ENCODE measurements around the gene TMPRSS3.

The TMPRSS3 gene

DNA sequence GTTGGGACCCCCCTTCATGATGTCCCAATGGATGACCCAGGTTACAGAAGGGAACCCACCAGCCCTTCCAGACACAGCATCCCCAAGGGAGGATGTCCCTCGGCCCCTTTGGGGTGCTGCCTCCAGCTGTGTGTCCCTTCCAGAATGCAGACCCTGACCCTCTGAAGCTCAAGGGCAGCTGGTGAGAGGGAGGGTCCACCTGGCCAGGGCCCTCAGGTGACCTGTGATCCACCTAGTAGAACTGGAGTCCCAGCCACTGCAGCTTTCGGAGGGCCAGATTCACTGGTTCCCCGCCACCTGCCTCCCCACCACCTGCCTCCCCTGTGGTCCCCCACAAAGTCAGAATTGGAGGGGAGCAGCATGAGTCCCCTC lies 19.9 kb downstream of the TMPRSS3 start:
- Histone ChIP-seq H3K36me3 (ENCODE audit: control insufficient read depth in 1 of 2, insufficient read depth in 2 of 2, low read length in 2 of 2) (no peaks in the 10 kb centered on the region), H3K27me3 (ENCODE audit: low read depth, low read length) (no peaks in the 10 kb centered on the region), H3K4me3 (ENCODE audit: low read depth in 1 of 2, low read length in 2 of 2) (no peak overlapping the region), H3K27ac (ENCODE audit: low read length) (no peak overlapping the region), H3K9me3 (ENCODE audit: control insufficient read depth in 1 of 2, low read length in 2 of 2) (no peaks in the 10 kb centered on the region), H3K4me1 (ENCODE audit: control insufficient read depth in 1 of 2, insufficient read depth in 2 of 2, low read length in 2 of 2) (no peaks in the 10 kb centered on the region)

DNA sequence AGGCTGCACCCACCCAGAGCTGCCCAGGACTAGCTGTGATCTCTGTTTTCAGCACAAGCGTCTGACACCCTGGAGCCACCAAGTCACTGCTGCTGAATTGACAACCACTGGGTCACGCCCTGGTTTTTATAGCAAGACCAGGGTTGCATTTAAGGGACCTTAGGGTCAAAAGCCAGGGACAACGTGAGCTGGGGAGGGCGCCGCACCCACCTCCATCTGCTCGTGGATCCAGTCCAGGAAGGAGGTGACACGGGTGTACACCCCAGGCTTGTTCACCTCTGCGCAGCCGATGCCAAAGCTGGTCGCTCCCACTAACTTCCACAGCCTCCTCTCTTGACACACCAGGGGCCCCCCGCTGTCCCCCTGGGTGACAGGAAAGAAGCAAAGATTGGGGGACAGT lies 20.3 kb downstream of the TMPRSS3 start:
- H3K4me3 ChIP-seq (ENCODE audit: low read depth in 1 of 2, low read length in 2 of 2), result no peak overlapping the region
- H3K9me3 ChIP-seq (ENCODE audit: control insufficient read depth in 1 of 2, low read length in 2 of 2), result no peaks in the 10 kb centered on the region
- no peaks in the 10 kb centered on the region for H3K27me3 ChIP-seq (ENCODE audit: low read depth, low read length)
- no peaks in the 10 kb centered on the region for H3K4me1 ChIP-seq (ENCODE audit: control insufficient read depth in 1 of 2, insufficient read depth in 2 of 2, low read length in 2 of 2)
- H3K27ac ChIP-seq (ENCODE audit: low read length), result no peak overlapping the region
- H3K36me3 ChIP-seq (ENCODE audit: control insufficient read depth in 1 of 2, insufficient read depth in 2 of 2, low read length in 2 of 2), result no peaks in the 10 kb centered on the region

DNA sequence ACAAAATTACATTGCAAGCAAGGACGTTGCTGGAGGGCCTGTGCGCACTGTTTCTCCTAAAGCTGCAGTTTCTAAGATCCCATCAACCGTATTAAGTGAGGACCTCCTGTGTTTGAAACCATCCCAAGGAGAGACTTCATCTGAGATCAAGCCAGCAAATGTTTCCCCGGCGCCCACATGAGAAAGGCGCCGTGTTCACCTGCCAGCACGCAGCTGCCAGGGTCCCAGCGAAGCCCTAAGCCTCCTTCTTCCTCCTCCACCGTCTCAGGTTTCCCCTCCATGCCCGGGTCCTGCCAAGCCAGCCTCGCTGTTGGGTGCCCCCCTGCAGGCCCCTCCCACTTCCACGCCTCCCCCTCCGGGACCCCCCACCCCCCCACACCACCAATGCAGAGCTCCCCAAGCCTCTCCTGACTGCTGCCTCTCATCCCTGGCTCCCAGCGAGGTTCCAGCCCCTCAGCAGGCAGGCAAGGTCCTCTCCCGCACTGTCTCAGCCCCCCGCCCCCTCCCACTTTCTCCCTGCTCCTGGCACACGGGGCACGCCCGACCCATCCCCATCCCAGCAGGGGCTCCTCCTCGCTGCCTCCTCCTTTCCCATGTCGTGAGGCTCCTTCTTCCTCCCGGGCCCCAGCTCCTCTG lies 20.9 kb downstream of the TMPRSS3 start:
- no peak overlapping the region for H3K27ac ChIP-seq (ENCODE audit: low read length)
- no peaks in the 10 kb centered on the region for H3K27me3 ChIP-seq (ENCODE audit: low read depth, low read length)
- H3K4me1 ChIP-seq (ENCODE audit: control insufficient read depth in 1 of 2, insufficient read depth in 2 of 2, low read length in 2 of 2), result no peaks in the 10 kb centered on the region
- H3K4me3 ChIP-seq (ENCODE audit: low read depth in 1 of 2, low read length in 2 of 2), result no peak overlapping the region
- no peaks in the 10 kb centered on the region for H3K9me3 ChIP-seq (ENCODE audit: control insufficient read depth in 1 of 2, low read length in 2 of 2)
- H3K36me3 ChIP-seq (ENCODE audit: control insufficient read depth in 1 of 2, insufficient read depth in 2 of 2, low read length in 2 of 2), result no peaks in the 10 kb centered on the region

DNA sequence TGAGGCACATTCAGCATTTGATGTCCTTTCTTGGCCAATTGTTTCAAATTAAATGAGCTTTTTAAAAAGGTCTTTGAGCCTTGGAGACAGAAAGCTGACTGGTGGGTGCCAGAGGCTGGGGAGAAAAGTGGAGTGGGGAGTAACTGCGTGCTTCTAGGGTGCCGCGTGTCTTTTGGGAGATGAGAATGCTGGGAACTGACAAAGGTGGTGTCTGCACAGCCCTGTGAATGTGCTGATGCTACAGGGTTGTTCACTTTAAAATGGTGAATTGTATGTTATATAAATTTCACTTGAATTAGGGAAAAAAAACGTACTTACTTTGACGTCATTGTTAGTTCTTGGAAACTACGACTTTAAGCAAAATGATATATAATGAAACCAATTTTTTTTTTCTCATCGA lies 21.4 kb downstream of the TMPRSS3 start:
- no peaks in the 10 kb centered on the region for H3K4me1 ChIP-seq (ENCODE audit: control insufficient read depth in 1 of 2, insufficient read depth in 2 of 2, low read length in 2 of 2)
- H3K36me3 ChIP-seq (ENCODE audit: control insufficient read depth in 1 of 2, insufficient read depth in 2 of 2, low read length in 2 of 2), result no peaks in the 10 kb centered on the region
- no peak overlapping the region for H3K4me3 ChIP-seq (ENCODE audit: low read depth in 1 of 2, low read length in 2 of 2)
- H3K27me3 ChIP-seq (ENCODE audit: low read depth, low read length), result no peaks in the 10 kb centered on the region
- H3K27ac ChIP-seq (ENCODE audit: low read length), result no peak overlapping the region
- H3K9me3 ChIP-seq (ENCODE audit: control insufficient read depth in 1 of 2, low read length in 2 of 2), result no peaks in the 10 kb centered on the region

DNA sequence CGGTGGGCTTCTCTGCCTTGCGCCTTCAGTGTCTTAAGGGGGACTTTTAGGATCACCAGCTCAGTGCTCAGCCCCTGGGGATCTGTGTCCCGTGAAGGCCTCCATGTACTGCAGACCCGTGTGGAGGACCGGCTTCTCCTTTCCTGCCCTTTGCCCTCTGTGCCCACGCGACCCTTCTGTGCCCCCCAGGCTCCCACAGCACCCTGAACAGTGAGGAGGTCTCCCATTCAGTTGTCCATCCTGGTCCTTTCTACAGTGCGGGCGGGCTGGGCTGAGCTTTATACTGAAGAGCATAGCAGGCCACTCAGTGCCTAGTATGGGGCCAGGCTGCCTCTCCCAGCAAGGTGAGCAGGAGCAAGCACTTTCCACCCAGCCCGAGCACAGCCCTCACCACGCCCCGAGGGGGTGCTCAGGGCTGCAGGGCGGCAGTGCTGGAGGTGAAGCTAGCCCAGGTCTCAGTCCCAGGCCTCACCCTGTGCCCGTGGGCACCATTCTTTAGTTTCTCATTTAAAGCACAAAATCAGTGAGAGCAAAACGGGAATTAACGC lies 21.9 kb downstream of the TMPRSS3 start:
- Histone ChIP-seq H3K27ac (ENCODE audit: low read length) (no peak overlapping the region), H3K4me3 (ENCODE audit: low read depth in 1 of 2, low read length in 2 of 2) (no peak overlapping the region), H3K27me3 (ENCODE audit: low read depth, low read length) (no peaks in the 10 kb centered on the region), H3K36me3 (ENCODE audit: control insufficient read depth in 1 of 2, insufficient read depth in 2 of 2, low read length in 2 of 2) (no peaks in the 10 kb centered on the region), H3K9me3 (ENCODE audit: control insufficient read depth in 1 of 2, low read length in 2 of 2) (no peaks in the 10 kb centered on the region), H3K4me1 (ENCODE audit: control insufficient read depth in 1 of 2, insufficient read depth in 2 of 2, low read length in 2 of 2) (no peaks in the 10 kb centered on the region)

DNA sequence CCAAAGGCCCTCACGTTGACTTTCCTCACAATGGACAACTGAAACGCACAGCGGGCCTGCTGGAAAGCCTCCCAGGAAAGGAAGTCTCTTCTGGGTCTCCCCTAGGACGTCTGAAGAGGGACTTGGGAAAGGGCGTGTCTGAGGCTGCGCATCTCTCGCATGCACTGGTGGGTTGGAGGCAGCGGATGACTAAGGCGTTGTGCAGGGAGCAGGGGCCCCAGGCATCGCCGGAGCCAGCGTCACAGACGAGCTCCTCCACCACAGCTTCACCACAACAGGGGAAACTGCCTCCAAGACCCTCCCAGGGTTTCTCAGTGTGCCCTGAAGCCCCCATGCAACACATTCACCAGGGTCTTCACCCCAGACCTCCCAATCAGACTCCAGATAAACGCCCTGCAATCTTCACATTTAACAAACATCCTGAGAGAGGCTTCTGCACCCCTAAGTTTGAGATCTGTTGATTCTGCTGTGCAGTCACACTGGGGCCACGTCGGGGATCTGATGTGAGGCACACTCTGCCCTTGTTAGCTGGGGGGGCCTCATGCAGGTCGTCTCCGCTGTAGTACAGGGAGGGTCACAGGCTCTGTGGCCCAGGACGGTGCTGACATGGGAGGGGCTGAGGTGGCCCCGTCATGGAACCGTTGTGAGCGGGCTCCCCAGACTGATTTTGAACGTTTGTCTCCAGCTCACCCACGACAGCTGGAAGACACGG lies 22.5 kb downstream of the TMPRSS3 start:
- Histone ChIP-seq H3K4me3 (ENCODE audit: low read depth in 1 of 2, low read length in 2 of 2) (no peak overlapping the region), H3K27me3 (ENCODE audit: low read depth, low read length) (no peaks in the 10 kb centered on the region), H3K27ac (ENCODE audit: low read length) (no peak overlapping the region), H3K36me3 (ENCODE audit: control insufficient read depth in 1 of 2, insufficient read depth in 2 of 2, low read length in 2 of 2) (no peaks in the 10 kb centered on the region), H3K9me3 (ENCODE audit: control insufficient read depth in 1 of 2, low read length in 2 of 2) (no peaks in the 10 kb centered on the region), H3K4me1 (ENCODE audit: control insufficient read depth in 1 of 2, insufficient read depth in 2 of 2, low read length in 2 of 2) (no peaks in the 10 kb centered on the region)

DNA sequence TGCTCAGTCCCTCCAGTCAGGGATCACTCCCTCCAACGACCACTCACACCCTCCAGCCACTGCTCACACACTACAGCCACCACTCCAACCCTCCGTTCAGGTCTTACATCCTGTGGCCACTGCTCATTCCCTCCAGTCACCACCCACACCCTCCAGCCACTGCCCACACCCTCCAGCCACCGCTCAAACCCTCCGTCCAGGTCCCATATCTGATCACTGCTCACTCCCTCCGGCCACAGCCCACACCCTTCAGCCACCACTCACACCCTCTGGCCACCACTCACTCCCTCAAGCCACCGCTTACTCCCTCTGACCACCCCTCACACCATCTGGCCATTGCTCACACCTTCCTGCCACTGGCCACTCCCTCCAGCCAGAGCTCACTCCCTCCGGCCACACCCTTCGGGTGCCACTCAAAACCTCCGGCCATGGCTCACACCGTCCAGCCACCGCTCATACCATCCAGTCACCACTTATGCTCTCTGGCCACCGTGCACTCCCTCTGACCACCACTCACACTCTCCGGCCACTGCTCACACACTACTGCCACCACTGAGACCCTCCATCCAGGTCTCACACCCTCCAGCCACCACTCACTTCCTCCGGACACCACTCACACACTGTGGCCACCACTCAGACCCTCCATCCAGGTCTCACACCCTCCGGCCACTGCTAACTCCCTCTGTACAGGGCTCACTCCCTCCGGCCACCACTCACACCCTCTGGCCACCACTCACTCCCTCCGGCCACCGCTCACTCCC lies 24.8 kb downstream of the TMPRSS3 start:
- Histone ChIP-seq H3K36me3 (ENCODE audit: control insufficient read depth in 1 of 2, insufficient read depth in 2 of 2, low read length in 2 of 2) (no peaks in the 10 kb centered on the region), H3K27ac (ENCODE audit: low read length) (no peak overlapping the region), H3K4me1 (ENCODE audit: control insufficient read depth in 1 of 2, insufficient read depth in 2 of 2, low read length in 2 of 2) (no peaks in the 10 kb centered on the region), H3K4me3 (ENCODE audit: low read depth in 1 of 2, low read length in 2 of 2) (no peak overlapping the region), H3K27me3 (ENCODE audit: low read depth, low read length) (no peaks in the 10 kb centered on the region), H3K9me3 (ENCODE audit: control insufficient read depth in 1 of 2, low read length in 2 of 2) (no peaks in the 10 kb centered on the region)

DNA sequence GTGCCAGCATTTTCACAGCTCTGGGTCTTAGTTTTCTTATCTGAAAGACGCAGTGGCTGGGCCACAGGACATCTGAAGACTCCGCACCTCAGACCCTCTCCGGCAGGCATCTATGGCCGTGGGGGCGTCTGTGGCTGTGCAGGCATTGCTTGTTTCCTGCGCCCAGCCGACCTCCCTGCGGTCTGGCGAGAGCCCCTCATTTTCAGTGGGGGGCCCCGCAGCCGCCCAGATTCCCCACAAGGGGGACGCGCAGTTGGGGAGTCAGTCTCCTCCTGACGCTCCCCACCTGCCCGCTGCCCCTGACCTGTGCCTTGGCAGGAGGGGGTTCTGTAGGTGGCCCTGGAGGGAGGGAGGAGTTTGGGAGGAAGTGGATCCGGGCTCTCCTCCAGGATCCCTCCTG lies 26.0 kb downstream of the TMPRSS3 start:
- H3K36me3 ChIP-seq (ENCODE audit: control insufficient read depth in 1 of 2, insufficient read depth in 2 of 2, low read length in 2 of 2), result no peaks in the 10 kb centered on the region
- H3K4me3 ChIP-seq (ENCODE audit: low read depth in 1 of 2, low read length in 2 of 2), result no peak overlapping the region
- no peak overlapping the region for H3K27ac ChIP-seq (ENCODE audit: low read length)
- H3K4me1 ChIP-seq (ENCODE audit: control insufficient read depth in 1 of 2, insufficient read depth in 2 of 2, low read length in 2 of 2), result no peaks in the 10 kb centered on the region
- H3K9me3 ChIP-seq (ENCODE audit: control insufficient read depth in 1 of 2, low read length in 2 of 2), result no peaks in the 10 kb centered on the region
- H3K27me3 ChIP-seq (ENCODE audit: low read depth, low read length), result no peaks in the 10 kb centered on the region

DNA sequence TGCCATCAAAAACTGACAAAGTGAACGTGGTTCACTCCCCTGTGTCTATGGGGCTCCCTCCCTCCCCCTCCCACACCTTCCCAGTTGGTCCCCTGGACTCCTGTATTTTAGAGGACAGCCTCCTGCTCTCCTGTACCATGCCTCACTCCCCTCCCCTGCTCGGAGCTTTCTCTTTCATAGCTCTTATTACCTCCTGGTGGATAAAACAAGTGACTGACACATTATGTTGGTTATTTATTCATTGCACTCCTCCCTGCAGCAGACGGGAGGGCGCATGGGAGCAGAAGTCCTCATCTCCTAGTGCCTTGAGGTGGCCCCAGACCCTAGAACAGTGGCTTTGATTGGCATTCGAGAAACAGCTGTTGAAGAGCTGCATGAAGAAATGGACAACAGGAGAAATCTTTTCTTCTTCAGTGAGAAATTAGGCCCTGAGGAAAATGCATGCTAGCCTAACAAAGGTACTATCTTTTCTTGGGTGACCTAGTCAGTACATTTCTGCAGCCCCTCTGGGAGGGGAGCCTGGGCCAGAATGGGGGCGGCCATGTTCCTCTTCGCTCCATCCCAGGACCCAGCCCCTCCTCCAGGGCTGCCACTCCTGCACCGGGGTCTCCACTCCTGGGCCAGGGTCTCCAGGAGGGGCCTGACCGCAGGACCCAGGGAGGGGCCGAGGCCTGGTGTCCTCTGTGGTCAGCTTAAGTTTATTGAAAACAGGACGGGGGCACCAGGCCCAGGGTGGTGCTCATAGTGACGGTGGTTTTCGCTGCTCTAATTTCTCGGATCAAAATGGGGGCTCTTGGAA lies 28.3 kb downstream of the TMPRSS3 start:
- Histone ChIP-seq H3K4me3 (ENCODE audit: low read depth in 1 of 2, low read length in 2 of 2) (no peak overlapping the region), H3K9me3 (ENCODE audit: control insufficient read depth in 1 of 2, low read length in 2 of 2) (no peaks in the 10 kb centered on the region), H3K27me3 (ENCODE audit: low read depth, low read length) (peaks cover 5% of the 10 kb centered on the region), H3K27ac (ENCODE audit: low read length) (no peak overlapping the region), H3K4me1 (ENCODE audit: control insufficient read depth in 1 of 2, insufficient read depth in 2 of 2, low read length in 2 of 2) (no peaks in the 10 kb centered on the region), H3K36me3 (ENCODE audit: control insufficient read depth in 1 of 2, insufficient read depth in 2 of 2, low read length in 2 of 2) (no peaks in the 10 kb centered on the region)

DNA sequence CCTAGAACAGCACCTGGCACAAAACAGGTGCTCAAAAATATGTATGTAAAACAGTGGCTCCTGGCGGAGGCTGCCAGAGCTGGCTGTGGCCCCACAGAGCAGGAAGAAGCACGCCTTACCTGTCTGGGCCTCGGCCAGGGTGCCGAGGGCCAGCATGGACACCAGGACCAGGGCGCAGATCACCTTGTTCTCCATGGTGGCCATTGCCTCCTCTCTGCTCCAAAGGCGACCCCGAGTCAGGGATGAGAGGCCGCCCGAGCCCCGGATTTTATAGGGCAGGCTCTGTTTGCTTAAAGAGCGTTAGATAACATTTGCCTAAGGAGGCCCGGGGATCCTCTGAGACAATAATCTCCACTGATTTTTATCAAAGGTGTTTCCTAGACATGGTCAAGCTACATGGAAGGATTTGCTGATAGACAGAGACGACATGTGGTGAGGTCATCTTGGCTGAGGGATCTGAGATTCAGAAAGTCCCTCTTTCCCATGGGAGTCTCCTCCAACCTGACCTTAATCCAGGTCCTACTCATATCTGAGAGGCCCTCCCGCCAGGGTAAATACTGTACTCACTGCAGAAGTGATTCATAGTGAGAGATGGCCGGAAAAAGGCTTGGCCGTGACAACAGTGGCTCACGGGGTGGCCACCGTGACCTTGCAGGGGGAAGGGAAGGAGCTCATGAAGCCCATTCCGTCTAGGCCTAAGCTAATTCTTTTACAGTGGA lies 29.4 kb downstream of the TMPRSS3 start, which contains the start of gene TFF1:
Gene TFF1, minus strand, starts transcription at position 244 of the 719 bp plus-strand sequence. Its CDS starts 40 bp downstream, at position 204.
- no peaks in the 10 kb centered on the region for H3K9me3 ChIP-seq (ENCODE audit: control insufficient read depth in 1 of 2, low read length in 2 of 2)
- H3K36me3 ChIP-seq (ENCODE audit: control insufficient read depth in 1 of 2, insufficient read depth in 2 of 2, low read length in 2 of 2), result no peaks in the 10 kb centered on the region
- peaks cover 5% of the 10 kb centered on the region for H3K27me3 ChIP-seq (ENCODE audit: low read depth, low read length)
- H3K4me3 ChIP-seq (ENCODE audit: low read depth in 1 of 2, low read length in 2 of 2), result no peak within 1 kb of the TSS
- H3K27ac ChIP-seq (ENCODE audit: low read length), result no peak within 1 kb of the TSS
- H3K4me1 ChIP-seq (ENCODE audit: control insufficient read depth in 1 of 2, insufficient read depth in 2 of 2, low read length in 2 of 2), result no peaks in the 10 kb centered on the region

Data from muscle layer of duodenum (tissue), 2 donors.